GM19395 (cell line): ENCODE results near the gene MRPS17.
"Not testable (repeated sequence)": the region's sequence is repeated elsewhere in the genome, so short reads cannot be mapped to it uniquely, and the experiment has no call there.

Experiments
- ATAC-seq: cut with Tn5 transposase; IDR thresholded peaks from one replicate; pipeline ENCODE4 v1.9.1; 2021; ENCODE audit warnings: mild to moderate bottlenecking, moderate library complexity; ENCODE audit not compliant: unreplicated experiment

The MRPS17 gene

GRCh38 chr7:55951637-55952351, at the start of gene MRPS17:
Gene MRPS17, plus strand, starts transcription at chr7:55951877. Its CDS starts 1,319 bp downstream, at chr7:55953196.
- ATAC-seq, result peak; percentile 100

- ATAC-seq, result peak; percentile 94
Observed at GRCh38 chr7:55903985-55904759, 47.5 kb upstream of the MRPS17 start.

GRCh38 chr7:55912748-55913158, 38.9 kb upstream of the MRPS17 start:
- no peak for ATAC-seq

GRCh38 chr7:55917771-55918170, 33.9 kb upstream of the MRPS17 start:
- ATAC-seq, result no peak

GRCh38 chr7:55928006-55928767, 23.5 kb upstream of the MRPS17 start:
- ATAC-seq, result no peak

GRCh38 chr7:55931421-55932151, 20.1 kb upstream of the MRPS17 start:
- no peak for ATAC-seq

GRCh38 chr7:55939514-55940123, 12.1 kb upstream of the MRPS17 start:
- ATAC-seq, result no peak

- no peak for ATAC-seq
Observed at GRCh38 chr7:55946545-55946944, 5.1 kb upstream of the MRPS17 start.

- not testable (repeated sequence) for ATAC-seq
Observed at GRCh38 chr7:55952352-55952671, 635 bp downstream of the MRPS17 start.

- ATAC-seq, result no peak
Observed at GRCh38 chr7:55953707-55954475, 2.2 kb downstream of the MRPS17 start.

GRCh38 chr7:55957190-55957589, 5.5 kb downstream of the MRPS17 start:
- ATAC-seq, result no peak

GRCh38 chr7:55962014-55962413, 10.3 kb downstream of the MRPS17 start:
- no peak for ATAC-seq

GRCh38 chr7:55963584-55964168, 12.0 kb downstream of the MRPS17 start:
- ATAC-seq, result no peak

GRCh38 chr7:55964261-55965099, 12.8 kb downstream of the MRPS17 start, which contains the start of gene NIPSNAP2:
Gene NIPSNAP2, plus strand, starts transcription at chr7:55964585. Its CDS starts 25 bp downstream, at chr7:55964610.
- ATAC-seq, result peak; percentile 78

- ATAC-seq, result no peak
Observed at GRCh38 chr7:55965100-55965470, 13.4 kb downstream of the MRPS17 start.

- no peak for ATAC-seq
Observed at GRCh38 chr7:55965805-55966421, 14.2 kb downstream of the MRPS17 start.

- no peak for ATAC-seq
Observed at GRCh38 chr7:55966851-55967250, 15.2 kb downstream of the MRPS17 start.

- no peak for ATAC-seq
Observed at GRCh38 chr7:55969391-55969790, 17.7 kb downstream of the MRPS17 start.
